KOPT-K1 (cell line): Measurements from ENCODE around the gene BPIFB4.
"Not testable (repeated sequence)": the region's sequence is repeated elsewhere in the genome, so short reads cannot be mapped to it uniquely, and the experiment has no call there.

Experiments
- H3K27ac ChIP-seq: fragments of 200-600 bp; sonication (generic); 2 replicates; pipeline ENCODE4 v1.5.1; 2016; ENCODE audit warnings: antibody characterized with exemption, mild to moderate bottlenecking, low read depth, low read length; ENCODE audit not compliant: poor library complexity, severe bottlenecking
- H3K36me3 ChIP-seq: fragments of 200-600 bp; sonication (generic); 2 replicates; pipeline ENCODE4 v1.5.1; 2017; ENCODE audit warnings: antibody characterized with exemption, mild to moderate bottlenecking, low read length, moderate library complexity; ENCODE audit not compliant: insufficient read depth
- H3K9me3 ChIP-seq: fragments of 200-600 bp; sonication (generic); 2 replicates; pipeline ENCODE4 v1.5.1; 2017; ENCODE audit warnings: antibody characterized with exemption, low read length, mild to moderate bottlenecking; ENCODE audit not compliant: insufficient read depth, poor library complexity, severe bottlenecking

Gene BPIFB4

DNA sequence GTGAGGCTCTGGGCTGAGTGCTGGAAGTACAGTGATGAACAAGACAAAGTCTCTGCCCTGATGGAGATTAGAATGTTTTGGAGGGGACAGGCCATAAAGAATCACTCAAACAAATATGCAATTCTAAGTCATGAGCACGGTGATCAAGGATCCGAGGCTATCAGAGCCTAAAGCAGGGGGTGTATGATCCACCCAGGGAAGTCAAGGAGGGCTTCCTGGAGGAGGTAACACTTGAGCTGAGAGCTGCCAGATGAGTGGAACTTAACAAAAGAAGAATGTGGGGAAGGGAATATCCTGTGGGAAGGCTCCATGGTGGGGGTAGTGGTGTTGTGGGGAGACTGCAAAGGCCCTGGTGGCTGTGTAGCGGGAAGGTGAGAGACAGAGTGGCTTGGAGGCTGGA, 12.2 kb downstream of the BPIFB4 start:
- H3K27ac ChIP-seq = no peak overlapping the region
- no peaks in the 10 kb centered on the region for H3K9me3 ChIP-seq
- H3K36me3 ChIP-seq = no peaks in the 10 kb centered on the region

DNA sequence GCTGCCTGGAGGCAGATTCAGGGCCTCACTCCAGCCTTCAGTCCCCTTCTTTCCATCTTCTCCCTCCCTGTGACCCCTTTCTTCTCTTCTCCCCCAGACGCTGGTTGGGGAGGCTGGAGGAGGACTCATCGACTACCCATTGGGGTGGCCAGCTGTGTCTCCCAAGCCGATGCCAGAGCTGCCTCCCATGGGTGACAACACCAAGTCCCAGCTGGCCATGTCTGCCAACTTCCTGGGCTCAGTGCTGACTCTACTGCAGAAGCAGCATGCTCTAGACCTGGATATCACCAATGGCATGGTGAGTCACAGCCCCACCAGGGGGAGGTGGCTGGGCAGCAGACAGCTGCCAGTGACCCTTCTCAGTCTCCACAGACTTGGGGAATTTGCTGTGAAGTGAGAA, 12.9 kb downstream of the BPIFB4 start:
- Histone ChIP-seq H3K36me3 (no peaks in the 10 kb centered on the region), H3K27ac (no peak overlapping the region), H3K9me3 (no peaks in the 10 kb centered on the region)

DNA sequence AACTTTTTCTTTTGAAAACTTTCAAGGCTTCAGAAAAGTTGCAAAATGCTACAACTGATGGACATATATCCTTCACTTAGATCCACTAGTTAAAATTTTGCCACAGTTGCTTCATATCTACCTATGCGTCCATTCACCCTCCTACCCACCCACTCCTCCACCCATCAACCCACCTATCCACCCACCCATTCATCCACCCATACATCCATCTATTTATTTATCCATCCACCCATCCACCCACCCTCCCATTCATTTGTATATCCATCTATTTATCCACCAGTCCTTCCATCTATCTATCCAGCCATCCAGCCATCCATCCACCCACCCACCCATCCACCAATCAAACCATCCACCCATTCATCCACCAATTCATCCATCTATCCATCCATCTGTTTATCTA, 13.6 kb downstream of the BPIFB4 start:
- Histone ChIP-seq H3K27ac (no peak overlapping the region), H3K9me3 (no peaks in the 10 kb centered on the region), H3K36me3 (no peaks in the 10 kb centered on the region)

DNA sequence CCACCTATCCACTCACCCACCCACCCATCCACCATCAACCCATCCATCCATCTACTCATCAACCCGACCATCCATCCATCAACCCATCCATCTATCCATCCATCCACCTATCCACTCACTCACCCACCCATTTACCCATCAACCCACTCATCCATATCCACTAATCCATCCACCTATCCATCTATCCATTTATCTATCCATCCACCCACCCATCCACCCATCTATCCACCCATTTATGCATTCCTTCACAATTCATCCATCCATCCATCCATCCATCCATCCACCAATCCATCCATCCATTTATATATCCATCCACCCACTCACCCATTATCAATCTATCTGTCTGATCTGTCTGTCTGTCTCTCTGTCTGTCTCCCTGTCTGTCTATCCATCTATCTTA, 14.1 kb downstream of the BPIFB4 start:
- H3K27ac ChIP-seq = no peak overlapping the region
- H3K36me3 ChIP-seq = no peaks in the 10 kb centered on the region
- no peaks in the 10 kb centered on the region for H3K9me3 ChIP-seq

DNA sequence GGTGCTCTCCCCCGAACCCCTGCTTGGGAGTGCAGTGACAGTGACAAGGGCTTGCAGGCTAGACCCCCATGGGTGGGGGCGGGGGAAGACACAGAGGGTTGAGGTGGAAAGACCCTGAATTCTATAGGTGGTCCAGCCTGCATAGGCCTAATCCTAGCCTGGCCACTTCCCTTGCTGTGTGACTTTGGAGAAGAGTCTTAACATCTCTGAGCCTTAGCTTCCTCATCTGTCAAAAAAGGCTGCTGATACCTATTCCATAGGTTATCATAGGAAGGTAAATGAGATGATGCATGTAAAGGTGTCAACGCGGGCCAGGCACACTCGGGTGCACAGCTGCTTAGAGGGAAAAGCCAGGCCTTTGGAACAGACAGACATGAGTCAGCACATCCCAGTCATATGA, 15.8 kb downstream of the BPIFB4 start:
- Histone ChIP-seq H3K9me3 (no peaks in the 10 kb centered on the region), H3K27ac (no peak overlapping the region), H3K36me3 (no peaks in the 10 kb centered on the region)

DNA sequence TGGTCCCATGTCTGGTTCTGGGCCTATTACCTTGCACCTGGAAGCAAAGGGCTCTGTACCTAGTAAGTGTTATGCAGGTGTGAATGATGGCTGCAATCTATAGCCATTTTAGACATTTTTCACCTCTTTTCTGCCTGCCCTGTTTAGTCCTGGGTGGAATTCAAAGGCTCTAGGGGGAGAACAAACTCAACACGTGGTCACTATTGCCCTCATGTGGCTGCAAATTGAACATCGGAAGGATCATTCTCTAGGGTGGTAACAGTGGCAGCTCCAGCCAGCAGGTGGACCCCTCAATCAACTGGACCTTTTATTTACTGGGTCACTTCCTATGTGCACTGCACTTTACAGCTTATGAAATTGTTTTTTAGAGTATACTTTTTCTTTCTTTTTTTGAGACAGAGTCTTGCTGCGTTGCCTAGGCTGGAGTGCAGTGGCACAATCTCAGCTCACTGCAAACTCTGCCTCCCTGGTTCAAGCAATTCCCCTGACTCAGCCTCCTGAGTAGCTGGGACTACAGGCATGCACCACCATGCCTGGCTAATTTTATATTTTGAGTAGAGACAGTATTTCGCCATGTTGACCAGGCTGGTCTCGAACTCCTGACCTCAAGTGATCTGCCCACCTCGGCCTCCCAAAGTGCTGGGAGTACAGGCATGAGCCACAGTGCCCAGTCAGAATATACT, 16.6 kb downstream of the BPIFB4 start:
- H3K36me3 ChIP-seq, H3K27ac ChIP-seq, H3K9me3 ChIP-seq: not testable (repeated sequence)

DNA sequence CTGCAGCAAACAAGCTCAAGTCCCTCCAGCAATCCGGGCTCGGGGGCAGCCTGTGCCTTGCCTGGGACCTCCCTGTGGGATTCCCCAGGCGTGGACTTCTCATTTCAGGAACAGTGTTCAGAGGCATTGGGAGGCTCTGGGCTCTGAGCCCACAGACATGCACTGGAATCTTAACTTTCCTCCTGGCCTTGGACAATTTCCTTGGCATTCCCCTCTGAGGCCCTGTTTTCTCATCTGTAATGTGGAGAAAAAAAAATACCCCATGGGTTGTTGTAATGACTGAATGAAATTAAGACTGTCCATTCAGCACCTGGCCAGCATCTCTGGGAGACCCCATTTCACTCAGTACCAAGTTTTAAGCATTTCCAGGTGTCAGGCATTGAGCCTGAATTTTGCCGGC, 17.6 kb downstream of the BPIFB4 start:
- no peaks in the 10 kb centered on the region for H3K36me3 ChIP-seq
- no peaks in the 10 kb centered on the region for H3K9me3 ChIP-seq
- no peak overlapping the region for H3K27ac ChIP-seq

DNA sequence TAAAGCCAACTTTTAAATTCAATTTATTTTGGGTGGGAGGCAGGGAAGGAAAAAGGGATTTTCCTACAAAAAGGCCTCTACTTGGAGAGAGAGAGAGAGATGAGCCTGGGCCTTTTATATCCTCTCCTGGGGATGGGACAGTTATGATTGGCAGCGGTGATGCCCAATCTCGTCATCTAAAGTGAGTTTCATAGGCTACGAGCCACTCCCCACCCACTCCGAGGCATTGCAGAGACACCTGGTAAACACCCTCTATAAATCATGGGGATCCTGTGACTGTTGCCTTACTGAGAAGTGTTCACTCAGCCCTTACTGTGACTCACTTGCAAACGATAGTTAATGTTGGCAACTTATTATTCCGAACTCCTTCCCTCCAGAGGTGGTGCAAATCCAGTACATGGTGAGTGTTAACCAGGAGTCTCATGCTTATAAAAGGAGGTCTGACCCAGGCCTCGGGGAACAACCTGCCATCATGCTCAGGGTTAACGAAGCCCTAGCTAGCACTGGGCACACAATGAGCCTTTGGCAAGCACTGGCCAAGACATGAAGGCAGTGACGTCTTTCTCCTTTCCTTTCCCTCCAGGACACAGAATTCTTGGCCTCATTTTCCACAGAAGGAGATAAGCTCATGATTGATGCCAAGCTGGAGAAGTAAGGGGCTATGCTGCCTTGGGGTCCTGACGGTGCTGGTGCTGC, 20.5 kb downstream of the BPIFB4 start:
- no peaks in the 10 kb centered on the region for H3K36me3 ChIP-seq
- H3K9me3 ChIP-seq = no peaks in the 10 kb centered on the region
- H3K27ac ChIP-seq = no peak overlapping the region

DNA sequence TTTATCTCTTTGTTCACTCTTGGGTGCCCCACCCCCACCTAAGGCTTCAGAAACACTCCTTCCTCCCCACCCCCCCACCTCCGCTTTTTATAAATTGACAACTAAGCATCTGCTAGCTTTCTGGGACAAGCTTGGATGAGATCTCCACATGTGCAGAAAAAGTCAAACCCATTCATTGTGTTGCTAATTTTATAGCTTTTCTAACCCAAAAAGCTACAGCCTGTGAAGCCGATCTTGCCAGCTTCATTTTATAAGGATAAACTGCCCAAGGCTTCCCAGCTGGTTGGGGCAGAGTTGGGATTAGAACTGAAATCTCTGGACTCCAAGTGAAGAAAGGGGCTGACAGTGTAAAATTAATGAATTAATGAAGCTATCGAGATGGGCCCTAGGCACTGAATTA, 24.1 kb downstream of the BPIFB4 start:
- Histone ChIP-seq H3K27ac (no peak overlapping the region), H3K9me3 (no peaks in the 10 kb centered on the region), H3K36me3 (no peaks in the 10 kb centered on the region)

DNA sequence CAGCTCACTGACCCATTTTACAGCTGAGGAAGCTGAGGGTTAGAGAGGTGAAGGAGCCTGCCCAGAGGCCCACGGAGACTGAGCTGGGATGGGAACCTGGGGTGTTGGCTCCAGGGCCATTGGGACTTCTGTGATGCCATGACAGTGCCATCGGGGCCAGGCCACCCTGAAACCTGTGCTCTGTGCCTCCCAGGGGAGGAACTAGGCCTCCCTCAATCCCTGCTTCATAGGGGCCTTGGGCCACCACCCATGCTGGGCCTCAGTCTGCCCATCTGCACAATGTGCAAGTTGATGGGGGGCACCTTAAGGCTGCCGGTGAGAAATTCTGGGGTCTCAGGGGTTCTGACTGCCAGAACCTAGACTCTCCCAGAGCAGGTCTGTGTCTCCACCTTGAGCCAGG, 24.9 kb downstream of the BPIFB4 start:
- no peak overlapping the region for H3K27ac ChIP-seq
- no peaks in the 10 kb centered on the region for H3K9me3 ChIP-seq

DNA sequence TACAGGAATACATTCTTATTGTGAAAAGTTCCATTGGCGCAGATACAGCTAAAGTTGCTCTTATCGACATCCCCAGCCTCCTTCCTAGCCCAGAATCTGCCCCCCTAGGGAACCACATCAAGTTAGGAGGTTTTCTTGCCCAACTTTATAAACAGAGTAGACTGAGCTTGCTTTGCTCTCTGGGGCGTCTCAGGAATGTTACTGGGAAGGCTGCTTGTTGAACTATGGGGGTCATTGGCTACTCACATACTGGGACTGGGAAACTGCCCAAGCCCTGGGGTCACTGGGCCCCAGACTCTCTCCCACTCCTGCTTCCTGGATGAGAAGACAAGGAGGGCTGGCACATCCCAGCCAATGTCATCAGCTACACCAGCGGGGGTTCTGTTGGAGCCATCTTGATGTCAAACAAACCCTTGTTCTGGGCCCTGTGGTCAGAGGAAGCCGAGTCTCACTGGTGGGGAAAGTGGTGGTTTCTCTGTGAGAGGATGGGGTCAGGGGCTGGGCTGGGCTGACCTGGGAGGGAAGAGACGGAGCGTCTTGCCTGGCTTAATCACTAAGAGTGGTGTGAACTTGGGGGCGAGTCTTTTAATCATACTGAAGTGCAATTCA, 26.0 kb downstream of the BPIFB4 start:
- Histone ChIP-seq H3K36me3 (no peaks in the 10 kb centered on the region), H3K27ac (no peak overlapping the region), H3K9me3 (no peaks in the 10 kb centered on the region)

More for the DNA sequence above, 24.9 kb downstream of the BPIFB4 start:
- H3K36me3 ChIP-seq = no peaks in the 10 kb centered on the region

DNA sequence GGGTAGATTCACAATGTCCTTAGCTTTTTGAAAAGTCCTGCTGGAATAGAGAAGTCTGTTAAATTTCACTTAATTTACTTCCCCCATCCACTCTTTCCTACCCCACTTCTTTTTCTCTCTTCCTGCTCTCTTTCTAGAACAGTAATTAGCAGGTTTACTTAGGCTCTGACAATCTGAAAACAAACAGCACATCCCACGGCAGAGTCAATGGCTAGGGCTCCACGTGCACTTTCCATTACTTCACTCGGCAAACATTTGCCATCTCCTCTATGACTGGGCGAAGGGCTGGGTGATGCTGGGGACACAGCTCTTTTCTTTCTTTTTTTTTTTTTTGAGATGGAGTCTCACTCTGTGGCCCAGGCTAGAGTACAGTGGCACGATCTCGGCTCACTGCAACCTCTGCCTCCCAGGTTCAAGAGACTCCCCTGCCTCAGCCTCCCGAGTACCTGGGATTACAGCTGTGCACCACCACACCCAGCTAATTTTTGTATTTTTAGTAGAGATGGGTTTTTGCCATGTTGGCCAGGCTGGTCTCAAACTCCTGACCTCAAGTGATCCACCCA, 26.7 kb downstream of the BPIFB4 start:
- H3K9me3 ChIP-seq, H3K27ac ChIP-seq, H3K36me3 ChIP-seq: not testable (repeated sequence)

DNA sequence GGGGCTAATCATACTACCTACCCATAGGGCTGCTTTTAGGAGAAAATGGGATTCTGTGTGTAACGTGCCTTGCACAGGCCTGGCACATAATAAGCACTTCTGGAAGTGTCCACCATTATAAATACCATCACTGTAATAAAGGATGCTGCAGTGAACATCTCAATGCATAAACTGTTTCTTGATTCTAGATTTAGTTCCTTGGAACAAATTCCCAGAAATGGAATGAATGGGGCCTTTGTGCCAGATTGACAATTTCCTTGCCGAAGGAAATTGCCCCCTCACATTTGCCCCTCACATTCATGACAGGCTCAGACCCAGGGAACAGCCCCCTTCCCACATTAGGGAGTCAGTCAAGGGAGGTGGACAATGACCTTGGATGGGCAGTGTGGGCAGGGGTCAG, 29.2 kb downstream of the BPIFB4 start:
- Histone ChIP-seq H3K9me3 (no peaks in the 10 kb centered on the region), H3K27ac (no peak overlapping the region), H3K36me3 (no peaks in the 10 kb centered on the region)

DNA sequence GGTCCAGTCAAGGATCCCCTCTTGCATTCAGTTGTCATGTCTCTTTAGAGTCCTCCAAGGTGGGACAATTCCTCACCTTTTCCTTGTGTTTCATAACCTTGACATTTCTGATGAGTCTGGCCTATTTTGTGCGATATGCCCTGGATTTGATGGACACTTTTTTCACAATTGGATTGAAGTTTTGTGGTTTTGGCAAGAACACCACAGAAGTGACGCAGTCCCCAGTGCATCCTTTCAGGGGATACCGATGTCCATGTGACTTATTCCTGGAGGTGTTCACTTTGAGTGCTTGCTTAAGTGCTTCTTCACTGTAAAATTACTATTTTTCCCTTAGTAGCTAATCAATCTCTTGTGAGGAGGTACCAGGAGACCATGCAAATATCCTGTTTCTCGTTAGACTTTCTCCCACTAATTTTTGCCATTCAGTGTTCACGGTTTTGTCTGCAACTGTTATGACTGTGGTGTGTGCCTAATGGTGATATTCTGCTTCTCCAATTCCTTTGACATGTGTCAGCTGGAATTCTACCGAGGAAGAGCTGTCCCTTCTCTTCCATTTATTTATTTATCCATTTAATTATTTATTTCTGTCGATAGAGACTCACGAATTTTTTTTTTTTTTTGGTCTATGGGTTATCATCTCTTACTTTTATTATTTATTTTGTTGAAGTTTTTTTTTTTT, 30.8 kb downstream of the BPIFB4 start:
- H3K9me3 ChIP-seq = peaks cover 5% of the 10 kb centered on the region
- H3K36me3 ChIP-seq = no peaks in the 10 kb centered on the region
- no peak overlapping the region for H3K27ac ChIP-seq

DNA sequence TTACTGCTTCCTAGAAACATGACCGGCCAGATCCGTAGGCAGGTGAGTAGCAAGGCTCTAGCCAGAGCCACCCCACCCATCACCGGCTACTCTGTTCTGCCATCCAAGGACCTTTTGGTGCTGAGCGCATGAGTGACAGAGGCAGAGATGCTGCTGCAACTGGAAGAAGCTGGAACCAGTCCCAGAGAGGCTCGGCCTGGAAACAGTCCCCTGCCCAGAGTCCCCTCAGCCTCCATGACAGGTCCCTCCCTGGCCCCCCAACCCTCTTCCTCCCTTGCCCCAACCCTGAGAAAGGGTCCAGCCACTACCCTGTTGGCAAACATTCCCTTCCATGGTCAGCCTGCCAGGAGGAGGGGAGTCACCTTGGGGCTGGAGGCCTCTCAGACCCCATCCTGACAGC, 31.9 kb downstream of the BPIFB4 start:
- Histone ChIP-seq H3K9me3 (peaks cover 5% of the 10 kb centered on the region), H3K27ac (no peak overlapping the region), H3K36me3 (no peaks in the 10 kb centered on the region)
